Measurements from ENCODE around the gene HHATL. TPM values are rescaled to one million over a fixed set of nuclear protein-coding genes. Genes with fewer than 3 reads are reported as not detected.

Gene HHATL
- total RNA-seq, 1 experiment from 2014 or later = not detected

DNA sequence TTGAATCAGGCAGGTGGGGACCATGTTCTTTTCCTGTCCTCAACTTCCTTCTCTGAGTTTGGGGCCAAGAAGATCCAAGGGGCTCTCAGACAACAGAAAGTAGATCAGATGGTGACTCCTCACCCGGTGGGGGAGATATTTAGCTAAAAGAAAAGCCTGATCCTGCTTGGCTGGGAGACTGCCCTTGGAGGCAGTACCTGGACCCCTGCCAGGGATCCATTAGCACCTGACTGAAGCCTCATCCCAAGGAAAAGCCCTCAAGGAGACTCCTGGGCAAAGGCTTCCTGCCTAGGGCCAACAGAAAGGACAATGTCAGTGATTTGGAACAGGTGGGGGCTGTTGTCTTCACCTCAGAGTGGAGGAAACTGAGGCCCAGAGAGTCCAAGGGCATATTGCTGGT is 33.5 kb upstream of the HHATL start:
- ChIA-PET CTCF (no interaction called here), POLR2A (no interaction called here)
- Histone ChIP-seq H3K4me1 (ENCODE audit: control insufficient read depth, insufficient read depth, low read length) (no peaks in the 10 kb centered on the region), H3K4me3 (ENCODE audit: low read depth in 2 of 2, low read length in 2 of 2) (no peak overlapping the region), H3K36me3 (ENCODE audit: control insufficient read depth, insufficient read depth, low read length) (no peaks in the 10 kb centered on the region), H3K9me3 (ENCODE audit: control insufficient read depth, insufficient read depth, low read depth, low read length) (no peaks in the 10 kb centered on the region), H3K27me3 (ENCODE audit: control insufficient read depth, insufficient read depth, low read length) (no peaks in the 10 kb centered on the region), H3K27ac (ENCODE audit: low read length) (no peak overlapping the region)
- no peak for TF ChIP-seq POLR2AphosphoS5 (IDR thresholded peaks at IDR 0.05; ENCODE audit: low read depth, low read length)
- TF ChIP-seq, protein P1, sequence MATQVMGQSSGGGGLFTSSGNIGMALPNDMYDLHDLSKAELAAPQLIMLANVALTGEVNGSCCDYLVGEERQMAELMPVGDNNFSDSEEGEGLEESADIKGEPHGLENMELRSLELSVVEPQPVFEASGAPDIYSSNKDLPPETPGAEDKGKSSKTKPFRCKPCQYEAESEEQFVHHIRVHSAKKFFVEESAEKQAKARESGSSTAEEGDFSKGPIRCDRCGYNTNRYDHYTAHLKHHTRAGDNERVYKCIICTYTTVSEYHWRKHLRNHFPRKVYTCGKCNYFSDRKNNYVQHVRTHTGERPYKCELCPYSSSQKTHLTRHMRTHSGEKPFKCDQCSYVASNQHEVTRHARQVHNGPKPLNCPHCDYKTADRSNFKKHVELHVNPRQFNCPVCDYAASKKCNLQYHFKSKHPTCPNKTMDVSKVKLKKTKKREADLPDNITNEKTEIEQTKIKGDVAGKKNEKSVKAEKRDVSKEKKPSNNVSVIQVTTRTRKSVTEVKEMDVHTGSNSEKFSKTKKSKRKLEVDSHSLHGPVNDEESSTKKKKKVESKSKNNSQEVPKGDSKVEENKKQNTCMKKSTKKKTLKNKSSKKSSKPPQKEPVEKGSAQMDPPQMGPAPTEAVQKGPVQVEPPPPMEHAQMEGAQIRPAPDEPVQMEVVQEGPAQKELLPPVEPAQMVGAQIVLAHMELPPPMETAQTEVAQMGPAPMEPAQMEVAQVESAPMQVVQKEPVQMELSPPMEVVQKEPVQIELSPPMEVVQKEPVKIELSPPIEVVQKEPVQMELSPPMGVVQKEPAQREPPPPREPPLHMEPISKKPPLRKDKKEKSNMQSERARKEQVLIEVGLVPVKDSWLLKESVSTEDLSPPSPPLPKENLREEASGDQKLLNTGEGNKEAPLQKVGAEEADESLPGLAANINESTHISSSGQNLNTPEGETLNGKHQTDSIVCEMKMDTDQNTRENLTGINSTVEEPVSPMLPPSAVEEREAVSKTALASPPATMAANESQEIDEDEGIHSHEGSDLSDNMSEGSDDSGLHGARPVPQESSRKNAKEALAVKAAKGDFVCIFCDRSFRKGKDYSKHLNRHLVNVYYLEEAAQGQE (IDR thresholded peaks at IDR 0.05; ENCODE audit: insufficient read depth in 1 of 2, low read depth in 2 of 2, low read length in 1 of 2) = no peak
- TF ChIP-seq, protein P2, sequence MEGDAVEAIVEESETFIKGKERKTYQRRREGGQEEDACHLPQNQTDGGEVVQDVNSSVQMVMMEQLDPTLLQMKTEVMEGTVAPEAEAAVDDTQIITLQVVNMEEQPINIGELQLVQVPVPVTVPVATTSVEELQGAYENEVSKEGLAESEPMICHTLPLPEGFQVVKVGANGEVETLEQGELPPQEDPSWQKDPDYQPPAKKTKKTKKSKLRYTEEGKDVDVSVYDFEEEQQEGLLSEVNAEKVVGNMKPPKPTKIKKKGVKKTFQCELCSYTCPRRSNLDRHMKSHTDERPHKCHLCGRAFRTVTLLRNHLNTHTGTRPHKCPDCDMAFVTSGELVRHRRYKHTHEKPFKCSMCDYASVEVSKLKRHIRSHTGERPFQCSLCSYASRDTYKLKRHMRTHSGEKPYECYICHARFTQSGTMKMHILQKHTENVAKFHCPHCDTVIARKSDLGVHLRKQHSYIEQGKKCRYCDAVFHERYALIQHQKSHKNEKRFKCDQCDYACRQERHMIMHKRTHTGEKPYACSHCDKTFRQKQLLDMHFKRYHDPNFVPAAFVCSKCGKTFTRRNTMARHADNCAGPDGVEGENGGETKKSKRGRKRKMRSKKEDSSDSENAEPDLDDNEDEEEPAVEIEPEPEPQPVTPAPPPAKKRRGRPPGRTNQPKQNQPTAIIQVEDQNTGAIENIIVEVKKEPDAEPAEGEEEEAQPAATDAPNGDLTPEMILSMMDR (IDR thresholded peaks at IDR 0.05) = no peak
- no peak for TF ChIP-seq TCF7L2 (IDR thresholded peaks at IDR 0.05; ENCODE audit: low read depth, low read length)
- TF ChIP-seq SIN3A (IDR thresholded peaks at IDR 0.05; ENCODE audit: borderline replicate concordance, insufficient read depth, low read depth, low read length) = no peak
- no peak for ATAC-seq
- DNase-seq (ENCODE audit: low read depth, low spot score) = no peak
- intact Hi-C loops (cut with micrococcal nuclease; ENCODE audit: unreplicated experiment) = no loop called here
- in situ Hi-C loops (cut with HindIII; ENCODE audit: low pct_unique_long_range_greater_than_20kb, low sequenced_read_pairs) = no loop called here
- no TSS peak for BruUV-seq (replicated peaks)

DNA sequence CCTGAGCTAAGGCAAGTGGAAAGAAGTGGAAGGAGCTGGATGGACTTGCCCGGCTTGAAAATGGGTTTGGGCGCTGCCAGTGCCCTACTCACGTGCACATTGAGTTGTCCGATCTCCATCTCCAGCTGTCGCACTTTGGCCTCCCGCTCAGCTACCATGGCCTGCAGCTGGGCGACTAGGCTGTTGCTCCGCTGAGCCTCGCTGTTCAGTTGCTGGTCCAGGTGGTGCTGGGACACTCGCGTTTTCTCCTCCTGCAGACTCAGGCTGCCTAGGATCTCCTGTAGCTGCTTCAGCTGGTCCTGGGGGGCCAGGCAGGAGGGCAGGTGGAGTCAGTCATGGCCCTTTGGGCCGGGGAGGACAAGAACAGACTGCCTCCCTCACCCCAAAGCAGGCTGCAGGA is 33.0 kb upstream of the HHATL start:
- ATAC-seq = no peak
- H3K4me3 ChIP-seq (ENCODE audit: low read depth in 2 of 2, low read length in 2 of 2) = no peak overlapping the region
- H3K9me3 ChIP-seq (ENCODE audit: control insufficient read depth, insufficient read depth, low read depth, low read length) = no peaks in the 10 kb centered on the region
- H3K36me3 ChIP-seq (ENCODE audit: control insufficient read depth, insufficient read depth, low read length) = no peaks in the 10 kb centered on the region
- no peak overlapping the region for H3K27ac ChIP-seq (ENCODE audit: low read length)
- DNase-seq (ENCODE audit: low read depth, low spot score) = no peak
- H3K27me3 ChIP-seq (ENCODE audit: control insufficient read depth, insufficient read depth, low read length) = no peaks in the 10 kb centered on the region
- BruUV-seq (replicated peaks) = no TSS peak
- in situ Hi-C loops (cut with HindIII; ENCODE audit: low pct_unique_long_range_greater_than_20kb, low sequenced_read_pairs) = no loop called here
- no peak for TF ChIP-seq SIN3A (IDR thresholded peaks at IDR 0.05; ENCODE audit: borderline replicate concordance, insufficient read depth, low read depth, low read length)
- no peak for TF ChIP-seq POLR2AphosphoS5 (IDR thresholded peaks at IDR 0.05; ENCODE audit: low read depth, low read length)
- TF ChIP-seq, protein P1 (IDR thresholded peaks at IDR 0.05; ENCODE audit: insufficient read depth in 1 of 2, low read depth in 2 of 2, low read length in 1 of 2) = no peak
- no peaks in the 10 kb centered on the region for H3K4me1 ChIP-seq (ENCODE audit: control insufficient read depth, insufficient read depth, low read length)
- intact Hi-C loops (cut with micrococcal nuclease; ENCODE audit: unreplicated experiment) = no loop called here
- CTCF ChIA-PET = no interaction called here
- POLR2A ChIA-PET = no interaction called here

All from Panc1 (cell line).